RWPE2 (cell line): ENCODE measurements around the gene SMIM38.

Experiments
- ATAC-seq: fragments of 200-7000 bp; cut with Tn5 transposase; 3 replicates; pipeline ENCODE4 v1.9.1; 2021; ENCODE audit warnings: low read depth
- DNase-seq: peaks from one replicate; pipeline ENCODE4 v3.0.0-alpha.2; 2020; ENCODE audit warnings: low spot score
- H3K27ac ChIP-seq: fragments of 450-650 bp; 2 replicates; pipeline ENCODE4 v1.5.1; 2017; ENCODE audit warnings: mild to moderate bottlenecking; ENCODE audit not compliant: poor library complexity, severe bottlenecking
- H3K27me3 ChIP-seq: fragments of 250-450 bp; sonication (Bioruptor Pico); 2 replicates; pipeline ENCODE4 v1.5.1; 2021; ENCODE audit warnings: mild to moderate bottlenecking, moderate library complexity; ENCODE audit not compliant: insufficient read depth, poor library complexity, severe bottlenecking
- H3K36me3 ChIP-seq: fragments of 250-450 bp; sonication (Bioruptor Pico); 2 replicates; pipeline ENCODE4 v1.5.1; 2020; ENCODE audit warnings: low read depth, mild to moderate bottlenecking, moderate library complexity
- H3K4me1 ChIP-seq: fragments of 250-450 bp; sonication (Bioruptor Pico); 2 replicates; pipeline ENCODE4 v1.5.1; 2021; ENCODE audit warnings: mild to moderate bottlenecking, moderate library complexity; ENCODE audit not compliant: insufficient read depth, poor library complexity, severe bottlenecking
- H3K4me3 ChIP-seq: fragments of 250-450 bp; sonication (Bioruptor Pico); 2 replicates; pipeline ENCODE4 v1.5.1; 2021; ENCODE audit warnings: mild to moderate bottlenecking, moderate library complexity; ENCODE audit not compliant: severe bottlenecking
- H3K9me3 ChIP-seq: fragments of 250-450 bp; sonication (Bioruptor Pico); 2 replicates; pipeline ENCODE4 v1.5.1; 2021; ENCODE audit warnings: mild to moderate bottlenecking, moderate library complexity; ENCODE audit not compliant: severe bottlenecking
- TF ChIP-seq, protein P1 (sequence below): fragments of 450-650 bp; IDR thresholded peaks from one replicate; pipeline ENCODE4 v1.5.1; 2017; ENCODE audit warnings: mild to moderate bottlenecking, moderate library complexity; ENCODE audit not compliant: poor library complexity, severe bottlenecking

The SMIM38 gene

DNA sequence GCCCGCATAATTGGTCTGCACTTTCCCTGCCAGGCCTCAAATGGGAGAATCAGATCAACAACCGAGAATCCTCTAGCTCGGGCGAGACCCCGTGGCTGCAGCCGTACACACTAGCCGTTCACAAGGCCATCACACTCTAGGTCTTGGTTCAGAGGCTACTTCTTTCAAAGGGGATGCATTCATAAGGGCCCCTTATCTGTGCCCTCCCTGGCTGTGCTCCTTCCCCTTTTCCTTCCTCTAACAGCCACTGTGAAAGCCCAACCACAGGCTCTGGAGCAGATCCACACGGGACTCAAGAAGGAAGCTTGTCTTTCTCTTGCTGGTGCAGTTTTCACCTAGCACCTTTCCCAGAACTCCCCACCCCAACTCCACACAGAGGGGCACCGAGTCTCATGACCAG is 24.5 kb downstream of the SMIM38 start:
- no peak overlapping the region for H3K4me3 ChIP-seq

DNA sequence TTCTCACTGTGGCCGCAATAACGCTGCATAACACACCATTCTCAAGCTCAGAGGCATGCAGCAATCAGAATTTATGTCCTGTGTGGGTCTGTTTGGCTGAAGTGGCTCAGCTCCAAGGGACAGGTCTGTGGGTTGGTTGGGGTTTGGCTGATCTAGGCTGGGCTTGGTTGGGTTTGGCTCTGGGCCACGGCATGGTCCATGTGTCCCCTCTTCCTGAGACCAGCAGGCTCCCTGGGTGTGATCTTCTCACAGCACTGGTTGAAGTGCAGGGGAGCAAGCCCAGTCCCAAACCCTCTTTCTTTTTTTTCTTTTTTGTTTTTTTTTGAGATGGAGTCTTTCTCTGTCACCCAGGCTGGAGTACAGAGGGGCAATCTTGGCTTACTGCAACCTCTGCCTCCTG is 25.0 kb downstream of the SMIM38 start:
- DNase-seq (no peak), ATAC-seq (no peak)
- no peak overlapping the region for H3K27ac ChIP-seq
- H3K4me3 ChIP-seq, result no peak overlapping the region
- TF ChIP-seq, protein P1, sequence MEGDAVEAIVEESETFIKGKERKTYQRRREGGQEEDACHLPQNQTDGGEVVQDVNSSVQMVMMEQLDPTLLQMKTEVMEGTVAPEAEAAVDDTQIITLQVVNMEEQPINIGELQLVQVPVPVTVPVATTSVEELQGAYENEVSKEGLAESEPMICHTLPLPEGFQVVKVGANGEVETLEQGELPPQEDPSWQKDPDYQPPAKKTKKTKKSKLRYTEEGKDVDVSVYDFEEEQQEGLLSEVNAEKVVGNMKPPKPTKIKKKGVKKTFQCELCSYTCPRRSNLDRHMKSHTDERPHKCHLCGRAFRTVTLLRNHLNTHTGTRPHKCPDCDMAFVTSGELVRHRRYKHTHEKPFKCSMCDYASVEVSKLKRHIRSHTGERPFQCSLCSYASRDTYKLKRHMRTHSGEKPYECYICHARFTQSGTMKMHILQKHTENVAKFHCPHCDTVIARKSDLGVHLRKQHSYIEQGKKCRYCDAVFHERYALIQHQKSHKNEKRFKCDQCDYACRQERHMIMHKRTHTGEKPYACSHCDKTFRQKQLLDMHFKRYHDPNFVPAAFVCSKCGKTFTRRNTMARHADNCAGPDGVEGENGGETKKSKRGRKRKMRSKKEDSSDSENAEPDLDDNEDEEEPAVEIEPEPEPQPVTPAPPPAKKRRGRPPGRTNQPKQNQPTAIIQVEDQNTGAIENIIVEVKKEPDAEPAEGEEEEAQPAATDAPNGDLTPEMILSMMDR, result no peak
- no peaks in the 10 kb centered on the region for H3K4me1 ChIP-seq
- no peaks in the 10 kb centered on the region for H3K27me3 ChIP-seq
- H3K9me3 ChIP-seq, result no peaks in the 10 kb centered on the region
- no peaks in the 10 kb centered on the region for H3K36me3 ChIP-seq

More for the DNA sequence above, 24.5 kb downstream of the SMIM38 start:
- Histone ChIP-seq H3K36me3 (no peaks in the 10 kb centered on the region), H3K9me3 (no peaks in the 10 kb centered on the region), H3K27me3 (no peaks in the 10 kb centered on the region), H3K4me1 (no peaks in the 10 kb centered on the region), H3K27ac (no peak overlapping the region)
- TF ChIP-seq, protein P1, result no peak
- no peak for ATAC-seq
- no peak for DNase-seq

DNA sequence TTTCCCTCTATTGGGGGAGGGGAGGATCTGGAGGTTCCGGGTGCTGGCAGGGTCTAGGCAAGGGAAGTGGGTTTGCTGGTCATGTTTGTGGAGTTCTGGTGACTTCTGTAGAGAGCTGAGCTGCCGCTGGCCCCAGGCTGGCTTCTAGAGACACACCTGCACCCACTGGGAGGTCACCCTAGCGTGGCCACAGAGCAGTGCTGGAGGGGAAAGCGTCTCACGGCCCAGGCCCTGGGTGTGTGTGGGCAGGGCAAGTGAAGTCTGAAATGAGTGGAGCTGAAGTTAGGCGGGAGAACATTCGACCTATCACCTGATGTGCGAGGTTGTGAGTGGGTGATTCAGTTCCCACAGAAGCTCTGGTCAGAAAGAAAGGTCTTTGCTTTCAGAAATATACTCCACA is 27.9 kb downstream of the SMIM38 start:
- H3K27ac ChIP-seq, result no peak overlapping the region
- ATAC-seq (no peak), DNase-seq (no peak)
- H3K4me3 ChIP-seq, result no peak overlapping the region
- no peaks in the 10 kb centered on the region for H3K27me3 ChIP-seq
- no peaks in the 10 kb centered on the region for H3K9me3 ChIP-seq
- H3K36me3 ChIP-seq, result no peaks in the 10 kb centered on the region
- TF ChIP-seq, protein P1, result no peak
- no peaks in the 10 kb centered on the region for H3K4me1 ChIP-seq

DNA sequence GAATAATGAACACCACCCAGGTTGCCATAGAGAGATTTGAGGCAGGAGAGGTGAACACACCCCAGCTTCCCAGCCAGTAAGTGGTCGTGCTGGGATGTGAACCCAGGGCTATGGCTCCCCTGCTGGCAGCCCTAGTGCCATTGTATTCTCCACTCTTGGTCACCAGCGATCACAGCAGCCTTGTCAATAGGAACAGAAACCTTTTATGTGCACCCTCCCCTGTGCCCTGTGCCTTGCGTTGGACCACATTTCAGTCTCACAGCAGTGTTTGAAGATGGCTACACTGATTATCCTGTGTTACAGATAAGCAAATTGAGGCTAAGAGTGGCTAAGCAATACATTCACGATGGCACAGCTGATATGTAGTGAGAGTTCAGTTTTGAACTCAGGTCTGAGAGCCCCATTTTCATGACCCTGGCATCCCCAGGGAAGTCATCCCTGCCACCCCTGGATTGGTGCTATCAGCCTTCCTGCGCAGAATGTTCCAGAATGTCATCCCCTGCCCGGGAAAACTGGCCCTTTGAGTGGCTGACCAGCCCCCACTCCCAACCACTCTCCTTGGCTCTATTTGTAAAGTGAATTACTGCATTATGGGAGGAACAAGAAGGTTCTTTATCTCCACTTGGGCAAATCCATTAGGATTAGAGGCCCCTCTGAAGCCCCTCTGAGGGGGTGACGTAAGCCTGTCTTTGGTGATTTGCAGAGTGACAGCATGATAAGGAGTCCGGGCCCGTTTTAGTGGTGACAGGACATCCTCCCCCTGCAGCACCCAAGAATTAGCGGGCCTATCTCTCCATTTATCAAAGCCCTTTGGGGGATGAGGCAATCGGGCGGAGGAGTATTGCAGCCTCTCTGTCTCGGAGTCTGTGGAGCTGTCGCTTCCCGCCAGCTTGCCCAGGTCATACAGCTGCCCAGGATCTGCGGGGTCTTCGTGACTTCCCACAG is 30.9 kb downstream of the SMIM38 start:
- Histone ChIP-seq H3K4me1 (no peaks in the 10 kb centered on the region), H3K9me3 (no peaks in the 10 kb centered on the region), H3K4me3 (no peak overlapping the region), H3K27me3 (no peaks in the 10 kb centered on the region), H3K27ac (no peak overlapping the region), H3K36me3 (no peaks in the 10 kb centered on the region)
- DNase-seq, result no peak
- TF ChIP-seq, protein P1, result no peak
- no peak for ATAC-seq

DNA sequence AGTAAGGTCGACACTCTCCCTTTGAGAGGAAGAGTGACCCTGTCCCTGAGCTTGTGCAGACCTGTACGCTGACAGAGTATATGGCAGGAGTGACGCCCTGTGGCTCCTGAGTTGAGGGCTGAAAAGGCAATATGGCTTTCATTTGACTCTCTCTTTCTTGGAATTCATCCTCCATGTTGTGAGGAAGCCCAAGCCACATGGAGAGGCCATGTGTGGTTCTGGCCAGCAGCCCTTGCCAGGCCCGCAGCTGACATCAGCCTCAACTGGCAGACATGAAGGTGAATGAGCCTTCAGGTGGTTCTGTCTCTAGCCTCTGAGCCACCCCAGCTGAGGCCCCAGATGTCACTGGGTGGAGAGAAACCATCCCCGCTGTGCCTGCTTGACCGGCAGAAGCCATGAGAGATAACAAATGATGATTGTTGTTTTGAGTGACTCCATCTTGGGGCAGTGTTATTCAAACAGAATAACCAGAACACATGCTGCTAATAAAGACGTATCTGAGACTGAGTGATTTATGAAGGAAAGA is 31.9 kb downstream of the SMIM38 start:
- Histone ChIP-seq H3K36me3 (no peaks in the 10 kb centered on the region), H3K9me3 (no peaks in the 10 kb centered on the region), H3K4me1 (no peaks in the 10 kb centered on the region), H3K27ac (no peak overlapping the region), H3K4me3 (no peak overlapping the region), H3K27me3 (no peaks in the 10 kb centered on the region)
- DNase-seq, result no peak
- TF ChIP-seq, protein P1, result no peak
- ATAC-seq, result no peak
